Nephron (organoid): ENCODE measurements around the gene TET1.
"Not testable (repeated sequence)": the region's sequence is repeated elsewhere in the genome, so short reads cannot be mapped to it uniquely, and the experiment has no call there.

ENCODE experiments used
- H3K27ac Mint-ChIP-seq, 3 experiments: 2 replicates each; pipeline ENCODE4 v1.8.0; 2020; ENCODE audit warnings: mixed read lengths in 3 of 3, mild to moderate bottlenecking in 2 of 3, moderate library complexity in 1 of 3
- H3K27me3 Mint-ChIP-seq: 2 replicates; pipeline ENCODE4 v1.8.0; 2021; ENCODE audit warnings: low read depth, mild to moderate bottlenecking, moderate library complexity, mixed read lengths
- H3K36me3 Mint-ChIP-seq: 2 replicates; pipeline ENCODE4 v1.8.0; 2020; ENCODE audit warnings: low read depth, mixed read lengths
- H3K4me1 Mint-ChIP-seq: 2 replicates; pipeline ENCODE4 v1.8.0; 2020; ENCODE audit warnings: mixed read lengths
- H3K4me3 Mint-ChIP-seq, 3 experiments: 2 replicates each; pipeline ENCODE4 v1.8.0; 2020; ENCODE audit warnings: mild to moderate bottlenecking in 3 of 3, mixed read lengths in 3 of 3, moderate library complexity in 2 of 3
- H3K9me3 Mint-ChIP-seq: 2 replicates; pipeline ENCODE4 v1.8.0; 2020; ENCODE audit warnings: mixed read lengths
- TF ChIP-seq, protein P1 (sequence below), 3 experiments: fragments of 200-600 bp; sonication (generic); IDR thresholded peaks; one replicate each; pipeline ENCODE4 v1.5.0; 2021; ENCODE audit warnings: antibody characterized with exemption in 3 of 3; ENCODE audit not compliant: unreplicated experiment in 3 of 3

TET1 gene

GRCh38 chr10:68732651-68733050 lies 172.5 kb downstream of the TET1 start:
- H3K4me3 Mint-ChIP-seq, result no peak overlapping the region
- no peaks in the 10 kb centered on the region for H3K27me3 Mint-ChIP-seq
- no peak overlapping the region for H3K27ac Mint-ChIP-seq
- TF ChIP-seq, protein P1, sequence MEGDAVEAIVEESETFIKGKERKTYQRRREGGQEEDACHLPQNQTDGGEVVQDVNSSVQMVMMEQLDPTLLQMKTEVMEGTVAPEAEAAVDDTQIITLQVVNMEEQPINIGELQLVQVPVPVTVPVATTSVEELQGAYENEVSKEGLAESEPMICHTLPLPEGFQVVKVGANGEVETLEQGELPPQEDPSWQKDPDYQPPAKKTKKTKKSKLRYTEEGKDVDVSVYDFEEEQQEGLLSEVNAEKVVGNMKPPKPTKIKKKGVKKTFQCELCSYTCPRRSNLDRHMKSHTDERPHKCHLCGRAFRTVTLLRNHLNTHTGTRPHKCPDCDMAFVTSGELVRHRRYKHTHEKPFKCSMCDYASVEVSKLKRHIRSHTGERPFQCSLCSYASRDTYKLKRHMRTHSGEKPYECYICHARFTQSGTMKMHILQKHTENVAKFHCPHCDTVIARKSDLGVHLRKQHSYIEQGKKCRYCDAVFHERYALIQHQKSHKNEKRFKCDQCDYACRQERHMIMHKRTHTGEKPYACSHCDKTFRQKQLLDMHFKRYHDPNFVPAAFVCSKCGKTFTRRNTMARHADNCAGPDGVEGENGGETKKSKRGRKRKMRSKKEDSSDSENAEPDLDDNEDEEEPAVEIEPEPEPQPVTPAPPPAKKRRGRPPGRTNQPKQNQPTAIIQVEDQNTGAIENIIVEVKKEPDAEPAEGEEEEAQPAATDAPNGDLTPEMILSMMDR (IDR thresholded peaks at IDR 0.05; ENCODE audit: unreplicated experiment in 3 of 3), result no peak
- no peaks in the 10 kb centered on the region for H3K4me1 Mint-ChIP-seq
- peaks cover 74% of the 10 kb centered on the region for H3K36me3 Mint-ChIP-seq
- H3K9me3 Mint-ChIP-seq, result no peaks in the 10 kb centered on the region

DNA sequence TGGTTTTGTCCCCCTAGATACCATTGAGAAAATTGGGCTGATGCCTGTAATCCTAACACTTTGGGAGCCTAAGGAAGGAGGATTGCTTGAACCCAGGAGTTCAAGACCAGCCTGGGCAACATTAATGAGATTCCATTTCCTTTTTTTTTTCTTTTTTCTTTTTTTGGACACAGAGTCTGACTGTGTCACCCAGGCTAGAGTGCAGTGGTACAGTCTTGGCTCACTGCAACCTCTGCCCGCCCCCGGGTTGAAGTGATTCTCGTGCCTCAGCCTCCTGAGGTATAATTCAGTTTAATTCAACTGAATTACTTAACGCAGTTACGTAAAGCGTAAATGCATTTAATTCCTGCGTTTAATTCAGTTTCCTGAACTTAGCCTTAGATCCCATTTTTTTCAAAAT lies 174.2 kb downstream of the TET1 start:
- peaks cover 77% of the 10 kb centered on the region for H3K36me3 Mint-ChIP-seq
- TF ChIP-seq, protein P1 (IDR thresholded peaks at IDR 0.05; ENCODE audit: unreplicated experiment in 3 of 3), result no peak
- no peak overlapping the region for H3K27ac Mint-ChIP-seq
- no peaks in the 10 kb centered on the region for H3K9me3 Mint-ChIP-seq
- H3K4me1 Mint-ChIP-seq, result no peaks in the 10 kb centered on the region
- no peak overlapping the region for H3K4me3 Mint-ChIP-seq
- H3K27me3 Mint-ChIP-seq, result no peaks in the 10 kb centered on the region

- Mint-ChIP-seq H3K4me3 (no peak overlapping the region), H3K9me3 (no peaks in the 10 kb centered on the region), H3K27me3 (no peaks in the 10 kb centered on the region), H3K36me3 (peaks cover 78% of the 10 kb centered on the region), H3K4me1 (no peaks in the 10 kb centered on the region), H3K27ac (no peak overlapping the region)
- TF ChIP-seq, protein P1 (IDR thresholded peaks at IDR 0.05; ENCODE audit: unreplicated experiment in 3 of 3), result no peak
Measured at GRCh38 chr10:68735119-68735518, 175.0 kb downstream of the TET1 start.

DNA sequence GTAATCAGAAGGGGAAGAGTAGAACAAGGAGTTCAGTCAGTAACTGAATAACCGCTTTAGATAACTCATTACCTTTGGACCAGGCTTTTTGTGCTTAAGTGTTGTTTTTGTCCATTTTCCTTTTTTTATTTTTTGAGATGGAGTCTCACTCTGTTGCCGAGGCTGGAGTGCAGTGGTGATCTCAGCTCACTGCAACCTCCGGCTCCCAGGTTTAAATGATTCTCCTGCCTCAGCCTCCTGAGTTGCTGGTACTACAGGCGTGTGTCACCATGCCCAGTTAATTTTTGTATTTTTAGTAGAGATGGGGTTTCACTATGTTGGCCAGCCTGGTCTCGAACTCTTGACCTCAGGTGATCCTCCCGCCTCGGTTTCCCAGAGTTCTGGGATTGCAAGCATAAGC lies 175.6 kb downstream of the TET1 start:
- H3K4me1 Mint-ChIP-seq, H3K9me3 Mint-ChIP-seq, H3K27me3 Mint-ChIP-seq, H3K4me3 Mint-ChIP-seq, H3K27ac Mint-ChIP-seq: not testable (repeated sequence)
- peaks cover 78% of the 10 kb centered on the region for H3K36me3 Mint-ChIP-seq

DNA sequence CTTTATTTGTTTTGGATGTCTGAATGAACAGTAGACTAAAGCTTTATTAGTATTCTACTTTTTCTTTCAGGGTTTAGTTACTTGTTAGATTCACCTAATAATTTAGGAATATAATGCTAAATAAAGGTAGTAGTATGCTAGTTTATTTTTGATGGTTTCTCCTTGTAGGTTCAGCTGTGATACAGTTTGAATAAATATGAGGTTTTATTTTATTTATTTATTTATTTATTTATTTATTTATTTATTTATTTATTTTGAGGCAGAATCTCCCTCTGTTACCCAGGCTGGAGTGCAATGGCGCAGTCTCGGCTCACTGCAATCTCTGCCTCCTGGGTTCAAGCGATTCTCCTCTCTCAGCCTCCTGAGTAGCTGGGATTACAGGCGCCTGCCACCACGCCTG lies 180.5 kb downstream of the TET1 start:
- not testable (repeated sequence) for H3K27ac Mint-ChIP-seq, H3K27me3 Mint-ChIP-seq, H3K4me3 Mint-ChIP-seq, H3K9me3 Mint-ChIP-seq, H3K4me1 Mint-ChIP-seq
- H3K36me3 Mint-ChIP-seq, result peaks cover 69% of the 10 kb centered on the region

DNA sequence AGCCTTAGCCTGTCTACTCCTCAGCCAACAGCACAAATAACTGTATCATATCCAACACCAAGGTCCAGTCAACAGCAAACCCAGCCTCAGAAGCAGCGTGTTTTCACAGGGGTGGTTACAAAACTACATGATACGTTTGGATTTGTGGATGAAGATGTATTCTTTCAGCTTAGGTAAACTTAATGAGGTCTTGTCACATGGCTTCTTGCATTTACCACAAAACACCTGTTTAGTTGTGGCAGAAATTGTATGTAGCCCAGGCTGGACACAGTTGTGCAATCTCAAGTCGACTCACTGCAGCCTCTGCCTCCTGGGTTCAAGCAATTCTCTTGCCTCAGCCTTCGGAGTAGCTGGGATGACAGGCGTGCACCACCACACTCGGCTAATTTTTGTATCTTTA lies 182.3 kb downstream of the TET1 start:
- H3K27me3 Mint-ChIP-seq, result no peaks in the 10 kb centered on the region
- H3K4me3 Mint-ChIP-seq, result no peak overlapping the region
- no peaks in the 10 kb centered on the region for H3K4me1 Mint-ChIP-seq
- no peaks in the 10 kb centered on the region for H3K9me3 Mint-ChIP-seq
- H3K36me3 Mint-ChIP-seq, result peaks cover 61% of the 10 kb centered on the region
- TF ChIP-seq, protein P1 (IDR thresholded peaks at IDR 0.05; ENCODE audit: unreplicated experiment in 3 of 3), result no peak
- no peak overlapping the region for H3K27ac Mint-ChIP-seq
